GM19397 (cell line): ENCODE measurements around the gene ARHGAP24.

Experiments used
- ATAC-seq: cut with Tn5 transposase; IDR thresholded peaks from one replicate; pipeline ENCODE4 v1.9.1; 2021; ENCODE audit warnings: mild to moderate bottlenecking, moderate library complexity; ENCODE audit not compliant: unreplicated experiment

The ARHGAP24 gene

DNA sequence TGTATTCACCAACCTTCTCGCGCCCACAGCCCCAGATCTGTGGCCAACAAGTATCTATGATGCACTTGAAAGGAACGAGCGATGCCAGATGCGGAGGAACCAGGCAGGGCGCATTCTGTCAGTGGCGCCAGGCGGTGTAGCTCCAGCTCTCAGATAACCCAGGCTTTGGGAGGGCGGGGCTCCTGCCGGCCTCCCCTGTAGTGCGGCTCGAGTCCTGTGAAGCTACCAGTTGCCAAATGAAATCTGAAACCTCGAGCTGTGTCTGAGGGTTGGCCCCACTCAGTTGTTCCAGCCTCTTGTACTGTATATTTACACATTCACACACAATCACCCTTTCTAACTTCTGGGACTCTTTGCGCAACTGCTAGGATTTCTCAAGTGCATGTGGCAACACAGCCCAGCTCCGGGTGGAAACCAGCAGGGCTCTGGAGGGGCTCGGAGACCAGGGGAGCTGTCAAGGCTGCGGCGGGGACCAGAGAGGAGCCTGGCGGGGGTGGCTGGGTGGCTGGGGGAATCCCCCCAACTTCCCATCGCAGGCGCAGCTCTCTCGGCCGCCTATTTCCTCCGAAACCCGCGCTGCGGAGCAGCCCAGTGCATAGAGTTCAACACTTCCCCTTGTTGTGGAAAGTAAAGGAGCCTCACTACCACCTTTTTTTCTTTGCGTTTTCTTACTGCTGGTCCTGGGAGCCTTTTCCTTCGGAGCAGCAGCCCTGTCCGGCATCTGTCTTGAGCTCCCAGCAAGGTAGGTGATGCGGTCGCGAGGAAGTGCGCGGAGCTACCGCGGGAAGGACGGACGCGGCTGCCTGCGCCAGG, at the start of gene ARHGAP24:
TSS of gene ARHGAP24 (plus strand) at position 333 of the 813 bp plus-strand sequence.
- ATAC-seq: peak; percentile 84

DNA sequence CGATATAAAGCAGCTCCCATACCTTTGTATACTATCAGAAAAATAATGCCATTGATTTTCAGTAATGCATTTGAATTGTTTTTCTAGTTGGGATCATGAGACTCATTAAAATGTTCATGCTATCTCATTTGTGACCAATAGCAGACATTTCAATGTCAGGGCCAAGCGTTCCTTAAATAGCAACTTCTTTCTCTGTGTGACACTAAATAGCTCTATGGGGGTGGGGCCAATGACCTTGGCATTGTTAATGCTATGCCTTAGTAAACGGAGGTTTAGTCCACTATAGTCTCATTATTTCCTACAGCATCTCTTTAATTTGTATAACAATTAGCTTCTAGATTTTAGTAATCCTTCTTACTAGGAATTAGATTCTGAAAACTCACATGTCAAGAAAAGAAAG, 48.6 kb upstream of the ARHGAP24 start:
- ATAC-seq: no peak

DNA sequence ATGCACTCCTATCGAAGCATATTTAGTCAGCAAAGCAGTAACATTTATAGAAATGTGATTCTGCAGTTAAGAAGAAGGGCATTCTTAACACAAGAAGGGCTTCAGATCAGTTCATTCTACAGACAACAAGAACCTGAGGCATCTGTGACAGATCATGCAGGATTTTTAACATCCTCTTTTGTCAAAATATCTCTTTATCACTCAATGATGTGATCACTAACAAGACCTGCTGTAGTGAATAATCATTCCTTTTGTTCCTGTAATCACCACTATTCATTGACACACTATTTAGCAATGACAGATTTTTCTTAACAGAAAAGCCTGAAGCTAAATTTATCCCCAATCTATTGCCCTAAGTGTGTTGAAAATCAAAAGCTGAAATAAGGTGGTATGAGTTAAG, 47.8 kb upstream of the ARHGAP24 start:
- no peak for ATAC-seq

DNA sequence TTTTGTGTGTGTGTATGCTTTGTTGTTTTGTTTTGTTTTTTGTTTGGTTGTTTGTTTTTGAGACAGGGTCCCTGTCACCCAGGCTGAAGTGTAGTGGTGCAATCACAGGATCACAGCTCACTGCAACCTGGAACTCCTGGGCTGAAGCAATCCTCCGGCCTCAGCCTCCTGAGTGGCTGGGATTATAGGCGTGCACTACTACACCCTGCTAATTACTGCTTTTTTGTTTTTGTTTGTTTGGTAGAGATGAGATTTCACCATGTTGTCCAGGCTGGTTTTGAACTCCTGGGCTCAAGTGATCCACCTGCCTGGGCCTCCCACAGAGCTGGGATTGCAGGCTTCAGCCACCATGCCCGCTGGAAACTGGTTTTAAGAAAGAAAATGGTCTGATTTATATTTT, 44.7 kb upstream of the ARHGAP24 start:
- no peak for ATAC-seq

DNA sequence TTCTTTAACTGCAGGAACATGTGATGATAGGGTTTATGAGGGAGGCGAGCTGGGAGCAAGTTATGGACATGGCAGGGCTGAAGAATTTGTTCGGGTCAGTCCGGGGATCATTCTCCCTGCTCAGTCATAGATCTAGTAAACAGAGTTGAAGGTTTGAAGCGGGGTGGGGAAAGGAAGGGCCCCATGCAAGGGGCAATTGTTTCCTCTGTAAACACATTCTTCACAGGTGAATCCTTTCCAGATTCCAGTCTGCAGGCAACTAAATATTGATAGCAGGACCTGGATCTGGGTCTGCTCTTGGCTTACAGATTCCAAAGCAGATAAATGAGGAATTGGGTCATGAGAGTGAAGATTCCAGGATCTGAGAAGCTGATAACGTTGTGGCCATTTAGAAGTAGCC, 44.3 kb upstream of the ARHGAP24 start:
- ATAC-seq: no peak

DNA sequence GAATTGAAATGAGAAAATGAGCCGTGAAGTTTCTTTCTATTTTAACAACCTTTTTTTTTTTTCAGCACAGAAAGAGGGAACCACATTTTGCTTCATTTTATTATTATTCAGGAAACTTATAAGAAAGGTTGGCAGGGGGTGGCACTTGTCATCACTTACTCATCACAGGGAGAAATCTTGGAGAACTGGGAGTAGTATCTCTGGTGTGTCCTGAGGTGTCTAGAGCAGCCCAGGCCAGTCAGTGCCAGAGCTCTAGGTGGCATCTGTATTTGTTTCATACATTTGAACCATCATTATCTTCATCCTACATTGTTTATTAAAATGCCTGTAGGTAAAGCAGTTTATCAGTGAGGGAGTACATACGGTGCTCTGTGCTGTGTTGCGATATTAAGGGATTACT, 43.8 kb upstream of the ARHGAP24 start:
- ATAC-seq: no peak

DNA sequence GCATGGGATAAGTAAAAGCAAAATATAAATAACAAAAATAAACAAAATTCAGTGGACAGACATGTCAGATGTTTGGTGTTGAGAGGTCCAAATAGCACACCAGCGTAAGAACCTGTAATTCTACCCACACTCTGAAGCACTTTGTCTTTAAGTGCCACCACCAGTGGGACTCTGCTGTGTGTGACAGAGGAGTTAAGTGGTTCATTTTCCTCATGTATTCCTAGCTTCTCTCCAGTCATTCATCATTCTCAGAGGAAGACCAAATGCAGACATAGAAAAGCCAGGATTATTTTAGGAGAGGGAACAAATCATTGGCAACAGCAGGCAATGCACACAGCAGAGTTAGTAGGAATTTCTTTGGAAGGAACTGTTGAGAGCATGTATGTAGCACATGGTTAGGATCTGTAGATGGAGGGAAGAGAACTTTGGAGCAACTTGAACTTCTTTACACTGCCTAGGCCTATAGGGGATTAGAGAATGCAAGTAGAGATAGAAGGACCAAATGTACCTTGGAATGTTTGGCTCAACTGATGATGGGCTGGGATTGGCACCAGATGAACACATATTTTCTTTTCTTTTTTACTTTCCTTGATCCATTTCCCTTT, 43.0 kb upstream of the ARHGAP24 start:
- ATAC-seq: no peak

DNA sequence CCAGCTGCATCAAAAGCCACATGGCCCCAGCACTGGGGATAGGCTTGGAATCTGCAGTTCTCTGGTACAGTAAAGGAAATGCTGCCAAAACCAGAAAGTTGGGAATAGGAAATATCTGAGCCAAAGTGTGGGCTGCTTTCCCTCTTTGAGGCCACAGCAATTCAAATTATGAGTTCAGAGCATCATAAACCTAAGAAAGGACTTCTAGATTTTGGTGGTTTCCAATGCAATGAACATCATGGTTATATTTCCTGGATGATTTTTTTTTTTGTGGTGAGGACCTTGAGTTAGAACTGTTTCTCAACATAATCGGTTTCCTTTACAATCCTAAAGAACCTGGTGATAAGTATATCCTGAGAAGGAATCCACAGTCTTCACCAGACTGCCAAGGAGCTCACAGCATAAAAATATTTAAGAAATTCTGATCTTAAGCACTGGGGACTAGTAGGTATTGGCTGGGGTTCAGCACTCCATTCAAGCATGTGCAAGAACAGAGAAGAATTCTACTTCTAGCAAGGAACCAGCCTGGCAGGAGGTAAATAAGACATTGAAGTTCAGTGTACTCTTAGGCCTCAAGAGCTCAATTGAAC, 29.8 kb upstream of the ARHGAP24 start:
- ATAC-seq: no peak

DNA sequence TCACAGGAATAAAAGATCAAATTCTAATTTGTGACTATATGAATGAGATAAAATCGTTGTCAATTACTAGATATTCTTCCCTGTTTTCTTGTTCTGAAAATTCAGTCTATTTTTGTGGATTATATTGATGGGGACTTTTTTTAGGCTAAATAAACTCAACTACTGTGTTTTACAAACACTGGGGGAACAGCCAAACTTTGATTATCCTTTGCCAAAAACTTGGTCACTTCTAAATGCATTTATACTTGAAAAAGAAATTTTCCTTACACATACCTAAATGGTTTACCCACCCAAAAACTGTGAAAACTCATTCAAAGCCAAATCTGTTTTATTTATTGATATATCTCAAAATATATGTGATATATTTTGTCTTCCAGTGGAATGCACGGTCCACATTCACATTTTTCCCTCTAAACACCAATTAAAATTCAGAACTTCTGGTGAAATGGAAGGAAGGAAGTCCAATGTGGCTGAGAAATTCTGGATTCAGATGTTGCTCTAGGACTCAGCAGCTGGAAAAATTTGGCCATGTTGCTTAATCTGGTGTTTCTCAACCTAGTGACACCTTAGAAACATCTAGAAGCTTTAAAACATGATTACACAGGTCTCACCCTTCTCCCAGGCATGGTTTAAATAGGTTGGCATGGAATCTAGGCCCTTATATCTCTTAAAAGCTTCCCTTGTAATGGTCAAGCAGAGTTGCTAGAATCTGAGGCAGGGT, 28.6 kb upstream of the ARHGAP24 start:
- ATAC-seq: no peak

DNA sequence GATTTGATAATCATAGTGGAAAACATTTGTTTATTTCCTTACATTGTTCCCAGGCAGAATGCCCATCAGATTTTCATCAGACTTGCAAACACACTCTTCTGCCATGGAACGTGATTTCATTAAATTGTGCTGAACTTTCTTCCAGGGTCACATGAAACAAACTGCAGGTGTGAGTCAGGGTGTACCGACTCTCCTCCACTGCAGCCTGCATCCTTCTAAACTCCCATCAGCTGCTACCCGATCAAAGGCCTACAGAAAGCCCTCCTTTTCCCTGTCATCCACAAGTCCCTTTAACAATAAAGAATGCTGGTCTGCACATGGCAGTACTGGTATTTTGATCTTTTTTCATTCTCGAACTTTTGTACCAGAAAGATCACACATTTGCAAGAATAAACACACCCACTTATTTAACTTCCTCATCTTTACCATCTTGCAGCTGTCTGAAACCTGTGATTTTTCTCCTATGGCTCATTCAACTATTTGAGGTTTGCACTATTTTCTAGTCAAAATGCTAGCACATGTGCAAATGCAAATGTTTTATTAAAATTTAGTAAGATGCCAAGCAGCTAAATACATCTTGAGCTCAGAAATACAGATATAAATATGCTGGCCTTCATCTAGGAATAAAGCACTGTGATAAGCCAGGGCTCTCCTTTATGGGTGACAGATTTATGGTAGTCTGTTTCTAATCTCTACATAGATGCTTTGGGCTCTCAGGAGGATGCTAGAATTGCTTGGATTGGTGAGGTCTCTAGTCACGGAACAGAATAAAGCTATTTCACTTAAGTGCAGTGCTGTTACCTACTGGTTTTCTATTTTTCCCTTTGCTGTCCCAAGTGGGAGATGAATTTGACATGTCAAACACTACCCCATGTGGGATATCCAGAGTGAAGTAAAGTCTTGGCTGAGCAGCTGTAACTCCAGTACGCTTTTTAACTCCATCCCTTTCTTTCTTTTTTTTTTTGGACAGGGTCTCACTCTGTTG, 25.8 kb upstream of the ARHGAP24 start:
- peak; percentile 69 for ATAC-seq

DNA sequence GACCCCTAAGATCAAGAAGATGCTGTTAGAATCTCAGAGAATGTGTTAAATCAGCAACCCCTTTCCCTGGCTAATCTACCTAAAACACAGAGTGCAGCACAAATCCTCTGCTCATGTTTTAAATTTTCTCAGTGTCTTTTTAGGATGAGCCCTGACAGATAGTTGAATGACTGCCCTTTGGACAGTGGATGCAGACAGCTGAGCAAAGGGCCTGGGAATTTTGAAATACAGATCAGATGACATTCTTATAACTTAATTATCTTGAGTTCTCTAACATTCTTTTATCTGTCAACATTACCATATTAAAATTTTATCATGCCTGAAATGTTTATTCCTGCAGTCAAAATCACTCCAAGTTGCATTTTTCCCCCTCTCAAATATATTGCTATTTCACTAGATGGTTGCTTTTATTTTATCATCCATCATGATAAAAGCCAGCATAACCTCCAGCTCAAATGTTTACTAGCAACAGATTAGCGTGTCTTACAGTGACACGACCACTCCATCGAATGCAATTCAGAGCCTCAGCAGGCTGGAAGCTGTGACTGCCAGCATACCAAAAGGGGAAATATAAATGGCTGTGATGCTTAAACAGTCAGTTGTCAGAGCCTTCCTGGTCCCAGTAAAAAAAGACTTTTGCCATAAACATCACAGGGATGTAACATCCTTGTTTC, 22.8 kb upstream of the ARHGAP24 start:
- ATAC-seq: no peak

DNA sequence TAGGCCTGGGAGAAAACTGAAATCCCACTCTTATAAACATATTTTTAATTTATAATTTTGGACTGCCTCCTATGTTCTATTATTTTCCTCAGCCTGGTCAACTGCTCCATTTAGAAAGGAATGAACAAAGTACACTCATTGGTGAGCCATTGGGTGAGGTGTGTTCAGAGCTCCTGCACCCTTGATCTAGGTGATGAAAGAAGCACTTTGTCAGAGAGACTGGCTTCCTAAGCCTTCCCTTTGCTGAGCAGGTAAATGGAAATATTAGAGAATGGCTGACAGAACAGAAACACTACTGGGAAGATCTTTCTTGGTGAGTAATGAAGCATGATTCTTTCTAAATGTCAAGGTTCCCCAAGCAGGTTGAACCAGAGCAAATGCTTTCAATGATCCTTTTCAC, 19.0 kb upstream of the ARHGAP24 start:
- no peak for ATAC-seq

DNA sequence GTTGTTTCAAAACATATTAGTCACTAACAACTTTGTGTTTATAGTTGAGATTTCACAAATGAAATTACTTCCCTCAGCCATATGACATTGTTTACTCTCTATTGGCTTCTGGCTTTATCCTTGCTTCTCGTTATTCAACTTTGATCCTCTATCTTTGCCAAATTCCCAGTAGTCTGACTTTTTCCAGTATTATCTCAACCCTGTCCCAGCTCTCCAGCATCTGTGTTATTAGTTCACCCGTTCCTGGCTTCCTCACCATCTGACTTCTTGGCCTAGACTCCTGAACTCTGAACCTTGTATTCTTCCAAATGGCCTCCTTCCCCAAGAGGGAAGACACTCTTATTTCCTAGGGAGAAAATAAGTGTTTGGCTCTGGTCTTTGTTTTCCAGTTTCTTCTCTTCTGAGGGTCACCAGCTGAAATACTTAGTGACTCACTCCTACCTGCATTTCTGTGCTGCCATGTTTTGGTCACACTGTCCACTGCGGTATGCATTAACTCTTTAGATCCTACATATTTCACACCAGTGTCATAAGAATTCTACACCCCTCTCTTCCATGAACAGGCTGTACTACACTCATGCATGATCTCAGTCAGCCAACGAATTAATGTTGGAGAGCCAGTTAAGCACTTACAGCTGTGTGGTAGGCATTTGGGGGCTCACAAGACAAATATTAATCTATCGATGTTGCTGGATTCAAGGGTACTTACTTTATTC, 17.0 kb upstream of the ARHGAP24 start:
- no peak for ATAC-seq

DNA sequence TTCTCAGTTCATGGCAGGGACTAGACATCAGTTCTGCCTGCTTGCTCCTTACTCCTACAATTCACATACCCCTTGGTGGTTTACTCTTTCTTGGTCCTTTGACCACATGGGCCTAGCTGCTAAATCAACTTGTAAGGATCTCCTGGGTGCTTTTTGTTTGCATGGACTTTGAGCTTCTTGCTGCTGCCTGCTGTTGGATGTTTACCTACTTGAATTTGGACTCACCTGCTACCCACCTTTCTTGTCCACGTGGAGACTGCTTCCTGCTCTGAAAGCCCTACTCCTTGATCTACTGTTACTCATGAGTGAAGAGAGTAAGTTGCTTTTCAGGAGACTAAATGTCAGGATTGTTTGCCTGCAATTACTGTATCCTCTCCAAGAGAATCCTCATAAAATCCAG, 15.2 kb upstream of the ARHGAP24 start:
- ATAC-seq: no peak

DNA sequence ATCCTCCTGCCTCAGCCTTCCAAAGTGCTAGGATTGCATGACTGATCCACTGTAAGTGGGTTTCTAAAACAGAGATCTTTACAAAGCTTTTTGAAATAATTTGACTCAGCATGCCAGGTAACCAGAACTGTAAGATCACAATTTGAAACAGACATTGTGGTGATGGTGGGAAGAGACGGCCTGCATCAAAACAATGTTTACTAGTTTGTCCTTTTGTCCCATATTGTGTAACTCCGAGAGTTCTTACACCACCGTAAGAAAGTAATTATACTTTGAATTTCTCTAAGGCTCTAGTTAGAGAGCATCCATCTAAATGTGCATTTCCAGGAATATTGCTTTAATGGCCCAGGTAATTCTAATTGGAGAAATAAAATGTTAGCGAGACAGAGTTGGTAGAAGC, 594 bp upstream of the ARHGAP24 start:
- no peak for ATAC-seq

DNA sequence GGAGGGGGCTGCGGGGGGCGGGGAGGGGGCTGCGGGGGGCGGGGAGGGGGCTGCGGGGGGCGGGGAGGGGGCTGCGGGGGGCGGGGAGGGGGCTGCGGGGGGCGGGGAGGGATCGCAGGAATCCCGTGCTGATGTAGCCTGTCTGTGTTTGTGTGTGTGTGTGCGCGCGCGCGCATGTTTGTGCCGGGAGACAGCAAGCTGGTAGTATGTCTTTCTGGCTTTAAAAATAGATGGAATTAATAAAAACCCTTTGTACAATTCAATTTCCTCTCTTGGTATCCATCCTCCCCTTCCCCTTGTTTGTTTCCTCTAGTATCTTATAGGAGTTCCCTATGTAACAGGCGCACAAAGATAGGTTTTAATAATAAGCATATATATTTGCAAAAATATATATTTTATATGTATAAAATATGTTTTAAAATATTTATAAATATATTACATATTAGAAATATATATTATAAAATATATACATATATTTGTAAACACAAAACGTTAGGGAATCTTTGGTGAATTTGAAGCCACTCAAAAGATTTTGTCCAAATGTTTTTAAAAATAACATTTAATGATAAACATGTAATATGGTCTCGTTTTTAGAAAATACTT, 782 bp downstream of the ARHGAP24 start:
- ATAC-seq: no peak

DNA sequence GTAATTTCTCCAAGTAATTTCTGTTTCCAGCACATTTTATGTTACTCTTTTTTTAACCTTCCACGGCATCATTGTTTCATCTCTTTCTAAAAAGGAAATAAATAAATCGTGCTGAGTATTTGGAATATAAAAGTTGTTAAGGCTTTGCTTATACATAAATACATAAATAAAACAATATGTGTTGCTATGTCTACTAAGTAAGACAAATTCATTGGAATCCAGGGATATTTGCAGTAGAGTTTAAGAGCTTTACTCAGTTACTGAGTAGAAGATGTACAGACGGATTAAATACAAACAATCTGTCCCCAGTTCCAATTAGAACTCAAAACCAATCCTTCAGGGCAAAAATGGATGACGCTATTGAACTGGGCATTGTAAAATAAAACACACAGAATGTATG, 1.4 kb downstream of the ARHGAP24 start:
- ATAC-seq: no peak

DNA sequence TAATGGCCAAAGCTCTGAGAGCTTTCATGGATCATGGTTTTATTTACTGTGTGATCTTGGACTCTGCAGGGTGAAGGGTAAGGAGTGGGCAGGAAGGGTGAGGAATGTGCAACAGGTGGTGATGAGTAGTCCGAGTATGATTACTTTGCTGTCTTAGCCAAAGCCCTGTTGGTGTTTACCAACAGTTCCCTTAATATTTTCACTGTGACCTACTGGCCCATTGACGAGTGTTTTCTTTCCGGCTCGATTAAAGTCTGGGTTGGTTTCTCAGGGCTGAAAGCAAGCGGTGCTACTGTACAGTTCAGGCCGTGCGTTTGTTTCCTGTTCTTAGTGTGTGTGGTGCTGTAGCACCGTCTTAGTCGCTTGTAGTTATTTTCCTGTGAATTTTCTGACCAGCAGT, 2.6 kb downstream of the ARHGAP24 start:
- ATAC-seq: no peak

DNA sequence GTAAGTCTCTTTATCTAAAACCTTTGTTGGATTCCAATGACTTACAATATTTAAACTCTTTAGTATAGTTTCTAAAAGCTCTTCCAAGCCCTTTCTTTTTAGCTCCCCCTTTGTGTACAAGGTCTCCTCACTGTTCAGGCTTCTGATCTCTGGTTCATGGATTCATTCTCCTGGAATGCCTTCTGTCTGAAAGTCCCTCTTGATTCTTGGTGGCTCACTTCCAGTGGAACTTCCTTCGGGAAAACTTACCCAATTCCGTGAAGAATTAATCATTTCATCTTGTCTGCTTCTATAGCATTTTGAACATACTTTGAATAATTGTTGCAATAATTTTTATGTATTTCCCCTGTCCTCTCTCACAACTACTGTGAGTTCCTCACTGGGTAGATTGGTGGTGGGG, 3.6 kb downstream of the ARHGAP24 start:
- no peak for ATAC-seq
